HG03097 (cell line): ENCODE measurements around the gene PRKAG2.
"Not testable (repeated sequence)": the region's sequence is repeated elsewhere in the genome, so short reads cannot be mapped to it uniquely, and the experiment has no call there.

Experiments
- ATAC-seq: cut with Tn5 transposase; IDR thresholded peaks from one replicate; pipeline ENCODE4 v1.9.1; 2021; ENCODE audit not compliant: unreplicated experiment, low FRiP score

The PRKAG2 gene

DNA sequence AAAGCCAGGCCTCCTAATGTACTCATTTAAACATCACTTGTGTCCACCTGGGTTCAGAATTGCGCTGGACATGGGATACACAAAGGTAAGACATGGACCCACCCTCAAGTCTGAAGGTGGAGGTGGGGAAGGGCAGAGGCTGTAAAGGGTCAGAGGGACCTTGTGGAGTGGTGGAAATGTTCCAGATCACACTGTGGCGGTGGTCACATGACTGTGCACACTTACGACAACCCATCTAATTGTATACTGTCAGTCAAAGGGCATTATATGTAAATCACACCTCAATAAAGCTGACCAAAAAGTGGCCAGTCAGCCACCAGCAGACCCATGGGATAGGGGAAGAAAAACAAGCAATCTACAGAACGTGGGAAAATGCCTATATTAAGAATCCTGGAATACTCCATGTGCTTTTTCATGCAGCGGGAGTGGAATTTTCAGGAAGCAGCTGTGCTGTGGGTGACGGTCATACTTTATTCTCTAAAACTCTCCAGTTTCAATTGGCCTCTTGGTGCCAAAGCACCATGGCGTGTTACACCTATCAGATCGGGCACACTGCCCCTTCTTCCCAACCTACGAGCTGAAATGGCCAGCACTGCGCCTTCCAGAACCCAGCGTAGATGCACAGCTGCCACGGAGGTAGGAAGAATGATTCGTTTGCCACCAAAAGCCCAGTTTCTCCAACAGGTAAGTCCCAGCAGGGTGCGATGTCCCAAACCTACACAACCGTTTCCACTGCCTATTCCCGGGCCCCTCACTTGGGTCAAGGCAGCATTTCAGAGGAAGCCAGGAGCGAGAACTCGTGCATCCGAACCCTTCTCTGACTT is 69.8 kb downstream of the PRKAG2 start:
- no peak for ATAC-seq

DNA sequence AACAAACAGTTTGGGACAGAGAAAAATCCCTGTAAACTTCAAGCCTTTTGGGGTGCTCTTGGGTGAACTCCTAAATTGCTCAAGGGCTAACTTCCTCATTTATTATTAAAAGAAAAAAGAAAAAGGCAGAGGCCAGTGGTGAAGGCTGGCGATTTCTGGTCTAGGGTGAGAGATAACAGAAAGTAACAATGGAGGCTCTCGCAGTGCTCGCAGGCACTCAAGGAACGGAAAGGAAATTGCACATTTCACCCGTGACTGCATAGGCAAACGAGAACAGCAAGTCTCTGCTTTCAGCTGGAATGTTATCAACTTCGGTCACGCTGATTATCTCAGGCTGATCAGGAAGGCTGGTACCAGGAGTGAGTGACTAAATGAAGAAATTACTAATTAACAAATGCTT is 70.7 kb downstream of the PRKAG2 start:
- no peak for ATAC-seq

DNA sequence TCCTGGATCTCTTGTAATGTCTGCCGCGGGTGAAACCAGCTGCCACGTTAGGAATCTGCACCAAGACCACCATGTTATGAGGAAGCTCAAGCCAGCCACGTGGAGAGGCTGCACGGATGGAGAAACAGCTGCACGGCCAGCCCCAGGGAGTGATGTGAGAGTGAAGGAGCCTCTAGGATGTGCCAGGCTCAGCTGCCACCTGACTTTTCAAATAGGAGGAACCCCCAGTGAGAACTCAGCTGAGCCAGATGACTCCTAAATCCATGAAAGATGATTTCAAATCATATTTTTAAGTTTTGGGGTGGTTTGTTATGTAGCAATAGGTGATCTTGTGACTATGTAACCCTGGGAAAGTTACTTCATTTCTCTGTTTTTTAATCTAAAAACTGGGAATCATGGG is 71.7 kb downstream of the PRKAG2 start:
- no peak for ATAC-seq

DNA sequence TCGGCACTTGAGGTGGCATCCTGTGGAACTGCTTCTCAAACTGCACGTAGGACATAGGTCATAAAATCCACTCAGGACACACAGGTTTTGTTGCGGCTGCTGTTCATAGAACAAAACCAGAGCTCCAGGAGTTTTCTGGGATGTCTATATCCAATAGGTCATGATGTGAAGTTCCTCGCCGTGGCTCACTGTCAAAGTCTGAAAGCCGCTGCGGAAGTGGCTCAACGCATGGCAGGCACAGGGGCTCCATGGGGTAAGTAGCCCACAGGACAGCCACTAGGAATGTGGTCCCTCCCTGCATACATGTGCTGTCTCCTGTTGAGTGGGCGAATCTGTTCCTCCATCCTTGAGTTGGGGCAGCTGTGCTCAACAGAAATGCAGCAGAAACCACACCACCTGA is 72.2 kb downstream of the PRKAG2 start:
- no peak for ATAC-seq

DNA sequence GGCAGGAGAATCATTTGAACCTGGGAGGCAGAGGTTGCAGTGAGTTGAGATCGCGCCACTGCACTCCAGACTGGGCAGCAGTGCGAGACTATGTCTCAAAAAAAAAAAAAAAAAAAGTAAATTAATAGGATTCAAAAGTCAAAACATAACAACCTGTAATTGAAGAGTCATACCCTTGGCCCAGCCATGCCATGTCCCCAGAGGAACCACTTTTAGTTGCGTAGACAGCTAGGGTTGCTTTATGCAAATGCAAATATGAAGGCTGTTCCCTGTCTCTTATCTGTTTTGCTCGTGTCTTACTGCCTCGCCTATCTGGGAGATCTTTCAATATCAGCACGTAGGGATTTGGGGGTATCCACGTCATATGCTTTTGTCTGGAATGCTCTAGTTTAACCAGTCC is 73.1 kb downstream of the PRKAG2 start:
- ATAC-seq: no peak

DNA sequence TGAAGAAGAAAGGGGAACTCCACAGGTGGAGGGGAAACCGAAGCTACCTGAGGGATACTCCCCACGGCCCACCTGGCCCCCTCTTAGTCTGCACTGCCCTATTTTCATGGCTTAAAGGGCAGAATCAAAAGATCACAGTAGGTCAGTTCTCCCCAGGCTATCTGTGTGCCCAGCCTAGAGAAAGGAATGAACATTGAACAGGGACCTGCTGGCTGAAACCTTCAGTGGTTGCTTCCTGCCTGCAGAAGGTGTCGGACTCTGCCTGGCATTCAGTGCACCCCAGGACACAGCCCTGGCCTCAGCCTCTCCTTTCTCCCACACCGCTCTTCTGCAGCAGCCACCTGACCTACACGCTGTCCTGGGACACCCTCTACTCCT is 74.5 kb downstream of the PRKAG2 start:
- no peak for ATAC-seq

DNA sequence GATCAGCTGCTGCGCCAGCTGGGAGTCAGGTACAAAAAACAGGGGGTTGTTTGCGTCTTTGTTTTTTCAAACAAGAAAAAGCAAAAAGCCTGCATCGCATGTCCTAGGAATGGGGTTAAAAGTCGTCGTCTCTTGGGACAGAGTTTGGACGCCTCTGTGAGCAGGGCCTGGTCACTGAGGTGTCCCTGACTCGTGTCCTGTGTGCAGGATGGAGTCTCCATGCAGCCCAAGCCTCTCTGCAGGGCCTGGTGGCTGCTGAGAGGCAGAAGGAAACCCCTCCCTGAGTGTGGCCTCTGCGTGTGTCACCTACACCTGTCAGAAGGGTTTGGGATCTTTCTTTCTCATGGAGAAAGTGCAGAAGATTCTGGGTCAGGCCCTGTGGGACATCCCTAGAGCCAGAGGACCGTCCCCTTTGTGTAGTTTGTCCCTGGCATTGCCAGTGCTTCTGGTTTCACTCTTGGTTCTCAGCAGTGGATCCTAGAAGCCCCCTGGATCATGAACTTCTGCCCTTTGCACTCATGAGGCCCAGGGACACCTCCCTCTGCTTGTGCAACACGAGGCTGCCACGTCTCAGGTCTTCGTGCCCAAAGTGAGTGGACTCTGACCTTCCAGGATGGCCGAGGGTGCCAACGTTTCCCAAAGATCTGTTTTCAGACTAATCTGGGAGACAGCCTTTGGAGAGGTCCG is 75.0 kb downstream of the PRKAG2 start:
- no peak for ATAC-seq

DNA sequence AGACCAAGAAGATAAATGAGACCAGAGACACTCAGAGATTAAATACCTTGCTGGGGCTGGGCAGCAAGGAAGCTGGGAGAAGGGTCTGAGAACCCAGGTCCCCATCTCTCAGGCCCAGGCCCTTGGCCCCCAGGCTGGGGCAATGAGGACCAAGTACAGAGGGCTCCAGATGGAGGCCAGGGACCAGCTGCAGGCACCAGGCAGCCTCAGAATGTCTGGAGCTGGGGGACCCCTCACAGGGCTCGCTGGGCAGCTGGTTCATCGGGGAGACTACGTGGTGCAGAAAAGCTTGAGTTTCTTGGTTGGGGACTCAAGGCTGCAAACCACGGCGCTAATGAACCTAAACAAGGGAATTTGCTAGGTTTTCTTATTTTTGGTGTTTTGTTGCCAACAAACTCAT is 75.6 kb downstream of the PRKAG2 start:
- no peak for ATAC-seq

DNA sequence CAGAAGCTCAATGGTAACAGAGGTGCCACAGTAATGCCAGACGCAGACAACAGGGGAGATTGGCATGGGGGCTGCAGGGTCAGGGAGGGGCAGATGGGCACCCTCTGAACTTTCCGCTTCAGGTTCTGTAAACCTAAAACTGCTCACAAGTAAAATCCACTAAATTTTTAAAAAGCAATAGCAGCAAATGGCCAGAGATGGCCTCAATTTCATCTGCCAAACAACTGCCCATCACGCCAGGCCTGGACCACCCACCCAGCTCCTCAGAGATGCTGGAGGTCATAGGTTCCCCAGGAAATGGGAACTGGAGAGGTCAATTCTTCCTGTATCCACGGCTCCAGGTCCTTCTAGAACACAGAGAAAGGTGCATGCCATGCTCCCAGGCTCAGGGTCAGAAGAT is 76.1 kb downstream of the PRKAG2 start:
- ATAC-seq: no peak

DNA sequence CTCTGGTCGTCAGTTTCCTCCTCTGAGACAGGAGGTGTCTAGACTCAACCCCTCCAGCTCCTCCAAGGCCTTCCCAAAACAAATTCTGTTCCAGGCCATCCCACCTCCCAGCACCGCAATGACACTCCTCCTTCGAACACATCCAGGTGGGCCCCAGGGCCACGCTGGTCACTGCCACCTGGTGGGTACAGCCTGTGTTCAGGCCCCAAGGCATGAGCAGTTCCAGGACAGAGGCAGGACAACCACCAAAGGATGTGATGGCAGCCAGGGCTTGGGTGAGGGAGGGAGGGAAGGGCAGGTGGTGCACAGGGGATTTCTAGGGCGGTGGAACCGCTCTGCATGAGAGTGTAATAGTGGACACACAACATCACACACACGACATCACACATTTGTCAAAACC is 76.5 kb downstream of the PRKAG2 start:
- no peak for ATAC-seq

DNA sequence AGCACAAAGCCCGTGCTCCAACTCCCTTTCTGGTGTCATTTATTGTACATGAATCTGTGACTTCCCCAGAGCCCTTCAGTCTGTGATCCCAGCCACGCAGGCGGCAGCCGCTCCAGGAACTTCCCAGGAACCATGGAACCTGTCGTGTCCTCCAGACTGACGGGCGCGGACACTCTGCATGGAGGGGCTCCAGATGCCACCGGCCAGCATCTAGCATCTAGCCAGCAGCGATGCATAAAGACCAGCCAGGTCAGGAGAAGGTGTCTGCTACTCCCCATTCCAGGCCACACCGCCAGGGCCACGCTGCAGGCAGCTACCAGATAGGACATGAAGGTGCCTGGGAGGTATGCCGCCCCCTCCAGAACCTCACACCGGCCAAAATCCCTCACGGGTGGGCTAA is 77.4 kb downstream of the PRKAG2 start:
- ATAC-seq: no peak

DNA sequence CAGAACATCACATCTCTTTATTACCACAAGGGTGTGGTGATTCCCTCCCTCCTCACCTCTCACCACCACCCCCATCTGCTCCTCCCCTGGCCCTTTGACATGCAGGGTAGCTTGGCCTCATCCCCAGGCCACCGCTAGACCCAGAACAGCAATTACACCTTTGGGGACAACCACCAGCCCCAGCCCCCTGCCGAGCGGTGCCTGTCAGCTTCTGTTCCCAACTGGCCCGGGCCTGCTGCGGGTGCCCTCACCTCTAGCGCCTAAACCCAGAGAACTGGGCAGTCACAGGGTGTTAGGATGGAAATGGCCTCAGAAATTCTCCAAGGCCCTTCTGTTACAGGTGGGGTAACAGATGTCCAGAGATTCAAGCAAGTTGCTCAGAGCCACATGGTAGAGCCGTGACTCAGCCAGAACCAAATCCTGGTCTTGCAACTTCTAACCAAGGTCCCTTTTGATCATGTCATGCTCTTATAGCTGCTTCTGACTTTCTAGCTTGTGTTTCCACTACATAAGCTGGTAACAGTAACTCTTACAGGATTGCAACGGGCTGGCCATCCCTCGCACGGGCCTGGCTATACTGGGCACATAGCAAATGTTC is 78.0 kb downstream of the PRKAG2 start:
- no peak for ATAC-seq

DNA sequence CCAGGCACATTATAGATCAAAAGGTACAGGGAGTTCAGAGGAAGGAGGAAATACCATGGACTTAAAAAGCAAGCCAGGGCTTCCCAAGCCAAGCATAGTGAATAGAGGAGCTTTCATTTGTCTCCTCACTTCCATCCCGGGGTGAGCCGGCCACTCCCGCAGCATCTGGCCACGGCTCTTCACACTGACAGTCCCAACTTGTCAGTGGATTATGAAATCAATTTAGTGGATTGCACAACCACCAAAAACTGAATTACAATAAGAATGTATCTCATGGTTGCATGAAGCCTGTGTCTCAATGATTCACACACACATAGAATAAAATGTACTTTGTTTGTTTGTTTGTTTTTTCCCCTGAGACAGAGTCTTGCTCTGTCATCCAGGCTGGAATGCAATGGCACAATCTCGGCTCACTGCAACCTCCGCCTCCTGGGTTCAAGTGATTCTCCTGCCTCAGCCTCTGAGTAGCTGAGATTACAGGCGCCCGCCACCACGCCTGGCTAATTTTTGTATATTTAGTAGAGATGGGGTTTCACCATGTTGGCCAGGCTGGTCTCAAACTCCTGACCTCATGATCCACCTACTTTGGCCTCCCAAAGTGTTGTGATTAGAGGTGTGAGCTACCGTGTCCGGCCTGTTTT is 79.1 kb downstream of the PRKAG2 start:
- not testable (repeated sequence) for ATAC-seq

DNA sequence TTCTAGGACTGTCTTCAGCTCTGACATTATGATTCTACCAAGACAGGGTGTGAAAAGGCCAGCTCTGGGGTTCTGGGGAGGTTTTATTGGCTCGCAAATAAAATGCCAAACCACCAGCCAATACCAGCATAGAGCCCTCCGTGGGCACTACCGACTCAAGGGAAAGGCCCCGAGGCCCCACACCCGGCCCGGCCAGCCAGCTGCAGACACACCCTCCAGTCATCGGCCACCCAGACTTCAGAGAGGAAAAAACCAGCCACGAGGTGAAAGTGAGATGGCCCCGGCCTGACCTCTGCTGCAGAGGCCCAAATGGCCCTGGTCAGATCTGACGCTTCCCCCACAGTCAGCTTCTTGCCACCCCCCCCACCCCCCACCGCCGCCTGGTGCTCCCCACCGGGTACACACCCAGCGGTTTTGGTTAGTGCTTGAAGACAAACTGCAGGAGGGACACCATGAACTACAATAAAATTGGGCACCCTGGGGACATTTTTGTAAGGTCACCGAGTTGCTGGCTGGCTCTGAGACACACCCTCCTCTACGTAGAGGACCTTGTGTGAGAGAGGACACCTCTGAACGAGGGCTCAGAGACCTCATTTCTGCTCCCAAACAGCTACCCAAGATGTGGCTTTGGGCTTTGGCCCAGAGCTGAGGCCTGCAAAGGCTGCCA is 79.9 kb downstream of the PRKAG2 start:
- ATAC-seq: no peak

DNA sequence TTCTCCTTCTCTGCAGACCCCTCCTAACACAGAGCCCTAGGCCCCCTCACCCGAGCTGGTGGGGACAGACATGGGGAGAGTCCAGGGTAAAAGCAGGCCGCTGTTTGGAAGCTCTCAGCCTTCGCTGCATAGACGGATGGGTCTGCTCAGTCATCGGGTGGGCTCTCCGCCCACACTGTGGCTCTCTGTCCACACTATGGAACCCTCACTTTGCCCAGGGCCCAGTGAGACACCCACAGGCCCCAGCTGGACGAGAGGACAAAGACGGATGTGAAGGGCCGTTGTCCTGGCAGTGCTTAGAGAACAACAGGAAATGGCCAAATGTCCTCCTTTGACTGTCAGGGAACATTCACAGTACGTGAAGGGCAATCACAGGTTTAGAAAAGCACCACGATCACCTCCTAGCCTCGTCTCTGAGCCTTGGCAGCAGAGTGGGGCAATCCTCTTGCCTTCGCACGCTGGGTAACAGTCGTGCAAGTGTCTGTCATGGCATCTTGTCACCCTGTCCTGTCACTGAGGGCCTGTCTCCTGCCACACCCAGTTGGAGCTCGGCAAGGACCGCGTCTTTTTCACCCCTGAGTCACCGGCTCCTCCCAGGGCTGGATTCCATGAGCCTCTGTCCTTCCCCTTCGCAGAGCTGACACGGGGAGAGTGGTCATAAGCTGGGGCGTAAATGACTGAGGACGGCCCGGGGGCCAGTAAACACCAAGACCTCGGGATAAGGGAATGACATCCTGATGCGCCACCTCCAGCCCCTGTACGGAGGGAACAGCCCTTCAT is 80.6 kb downstream of the PRKAG2 start:
- ATAC-seq: no peak

DNA sequence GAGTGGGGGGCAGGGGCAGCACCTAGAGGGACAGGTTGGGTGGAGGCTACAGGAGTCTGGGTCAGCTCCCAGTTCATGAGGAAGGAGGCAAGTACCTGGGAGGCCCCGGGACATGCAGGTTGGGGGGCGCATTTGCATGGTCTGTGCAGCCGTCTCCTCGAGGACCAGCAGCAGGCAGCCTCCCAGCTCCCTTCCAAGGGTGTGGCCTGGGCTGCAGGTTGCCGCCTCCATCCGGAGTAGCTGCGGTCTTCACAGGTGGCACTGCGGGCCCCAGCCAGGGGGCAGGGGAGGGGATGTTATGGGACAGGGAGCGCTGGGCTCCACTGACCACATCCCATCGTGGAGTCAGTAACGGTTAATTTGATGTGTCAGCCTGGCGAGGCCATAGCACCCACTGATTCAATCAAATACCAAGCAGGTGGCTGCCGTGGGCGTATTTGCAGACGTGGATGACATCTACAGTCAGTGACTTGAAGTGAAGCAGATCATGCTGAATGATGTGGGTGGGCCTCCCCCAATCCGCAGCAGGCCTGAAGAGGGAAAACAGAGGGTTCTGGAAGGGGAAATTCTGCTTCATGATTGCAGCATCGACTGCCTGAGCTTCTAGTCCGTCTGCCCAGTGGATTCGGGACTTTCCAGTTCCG is 81.6 kb downstream of the PRKAG2 start:
- no peak for ATAC-seq

DNA sequence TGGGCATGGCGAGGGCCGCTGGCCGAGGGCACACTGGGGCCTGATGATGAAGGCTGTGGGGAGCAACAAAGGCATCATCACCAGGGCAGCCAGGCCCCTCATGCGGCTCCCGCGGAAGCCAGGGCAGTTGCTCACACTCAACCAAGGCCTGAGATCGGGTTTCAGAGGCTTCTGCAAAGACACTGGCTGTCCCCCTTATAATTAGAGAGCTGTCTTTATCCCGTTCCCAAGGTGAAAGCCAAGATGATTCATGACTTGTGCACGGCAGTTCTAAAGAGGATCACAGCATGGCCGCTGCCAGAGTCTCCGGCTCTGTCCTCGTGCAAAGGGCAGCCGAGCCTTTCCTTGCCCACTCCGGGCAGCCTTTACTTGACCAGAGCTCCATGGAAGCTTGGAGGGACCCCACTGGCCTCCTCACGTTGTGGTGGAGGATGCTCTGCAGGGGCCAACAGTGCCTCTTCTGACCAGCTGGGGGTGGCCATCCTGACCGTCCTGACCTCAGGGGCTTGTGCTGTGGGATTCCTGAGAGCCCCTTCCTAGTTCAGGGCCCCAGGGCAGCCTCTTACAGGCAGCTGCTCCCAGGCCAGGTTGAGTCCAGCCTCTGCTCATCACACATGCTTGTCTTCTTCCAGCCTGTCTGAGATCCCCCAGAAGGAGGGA is 82.3 kb downstream of the PRKAG2 start:
- ATAC-seq: no peak

DNA sequence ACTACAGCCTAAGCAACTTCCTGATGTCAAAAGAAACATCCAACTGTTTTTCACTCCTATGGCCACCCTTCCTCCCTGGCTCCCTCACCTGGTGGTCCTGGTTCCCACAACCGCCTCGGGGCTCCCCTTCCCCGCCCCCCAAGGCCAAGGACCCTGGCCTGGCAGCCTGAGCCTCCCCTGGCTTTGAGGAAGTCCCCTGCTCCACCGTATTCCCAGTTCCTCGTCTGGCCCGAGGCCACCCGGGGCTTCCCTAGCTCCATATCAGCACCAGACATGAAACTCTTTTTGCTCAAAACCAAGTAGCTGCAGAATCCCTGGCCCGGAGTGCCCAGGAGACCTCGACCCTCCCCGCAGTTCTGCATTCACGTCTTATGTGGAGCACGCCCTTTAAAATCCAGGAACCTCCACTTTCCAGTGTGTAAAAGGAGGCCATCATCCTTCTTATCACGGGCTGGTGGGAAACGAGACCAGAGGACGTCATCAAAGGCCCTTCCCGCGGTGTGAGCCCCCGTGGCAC is 82.9 kb downstream of the PRKAG2 start:
- no peak for ATAC-seq

DNA sequence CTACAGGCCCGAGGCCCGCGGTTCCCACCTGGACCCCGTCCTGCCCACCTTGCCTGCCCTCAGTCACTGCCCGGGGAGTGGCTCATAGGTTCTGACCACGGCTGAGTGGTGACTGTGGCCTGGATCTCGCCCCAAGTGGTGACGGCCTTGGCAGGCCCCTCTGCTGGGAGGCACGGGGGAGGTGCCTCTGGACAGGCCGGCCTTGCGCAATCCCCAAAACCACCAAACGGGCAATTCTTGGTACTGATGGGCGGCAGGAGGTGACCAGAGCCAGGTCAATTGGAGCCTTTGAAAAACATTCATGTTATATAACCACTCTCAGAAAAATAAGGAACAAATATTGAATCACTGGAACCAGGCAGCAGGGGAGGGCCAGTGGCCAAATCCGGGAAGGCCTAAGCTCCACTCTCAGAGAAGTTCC is 83.4 kb downstream of the PRKAG2 start:
- no peak for ATAC-seq
